H1 (cell line): ENCODE results near the gene TEAD1. TPM values are rescaled to one million over a fixed set of nuclear protein-coding genes. Genes with fewer than 3 reads are reported as not detected.
A peak's percentile ranks its signal among the peaks of the same experiment; 100 is the strongest.

Experiments
- CTCF ChIA-PET: fragments of 300-600 bp; sonication (Branson Sonifier 250); formaldehyde crosslinking; loops from one replicate; lab custom pipeline; 2021; ENCODE audit not compliant: partially characterized antibody; lab: Charles Lee
- POLR2A ChIA-PET: fragments of 300-600 bp; sonication (Branson Sonifier 250); formaldehyde crosslinking; loops from one replicate; lab custom pipeline; 2021; ENCODE audit warnings: inconsistent platforms; ENCODE audit not compliant: partially characterized antibody; lab: Charles Lee
- DNase-seq, 2 experiments: peaks; one replicate each; pipeline versions ENCODE4 v3.0.0 to v3.0.0-alpha.2; 2010 to 2022; ENCODE audit warnings: low spot score in 2 of 2, low read depth in 1 of 2, mixed read lengths in 1 of 2
- FAIRE-seq: peaks from 2 replicates; lab custom pipeline; 2011; peaks lifted over from hg19 to GRCh38; lab: Jason Lieb, UNC
- H2AFZ ChIP-seq: 2 replicates; pipeline ENCODE4 v1.8.1; 2012; ENCODE audit warnings: low read length, inconsistent platforms
- H2AK5ac ChIP-seq: 2 replicates; pipeline ENCODE4 v1.6.1; 2013; ENCODE audit warnings: low read depth, low read length
- H2BK120ac ChIP-seq: replicated peaks from 2 replicates; pipeline ENCODE3; 2013; ENCODE audit warnings: low read depth, low read length, inconsistent platforms
- H2BK12ac ChIP-seq: 2 replicates; pipeline ENCODE4 v1.6.1; 2013; ENCODE audit warnings: low read depth, low read length
- H2BK15ac ChIP-seq: 2 replicates; pipeline ENCODE4 v1.6.1; 2013; ENCODE audit warnings: low read length
- H2BK20ac ChIP-seq: 2 replicates; pipeline ENCODE4 v1.6.1; 2013; ENCODE audit warnings: low read length
- H2BK5ac ChIP-seq: 2 replicates; pipeline ENCODE4 v1.6.1; 2013; ENCODE audit warnings: low read depth, low read length
- H3K14ac ChIP-seq: 2 replicates; pipeline ENCODE4 v1.6.1; 2013; ENCODE audit warnings: inconsistent platforms; ENCODE audit not compliant: insufficient read length
- H3K18ac ChIP-seq: 2 replicates; pipeline ENCODE4 v1.6.1; 2013; ENCODE audit warnings: low read length; ENCODE audit errors: extremely low read depth
- H3K23ac ChIP-seq: 2 replicates; pipeline ENCODE4 v1.6.1; 2013; ENCODE audit warnings: inconsistent platforms; ENCODE audit not compliant: insufficient read length
- H3K23me2 ChIP-seq: 2 replicates; pipeline ENCODE4 v1.6.1; 2013; ENCODE audit warnings: low read depth, low read length
- H3K27ac ChIP-seq: 2 replicates; pipeline ENCODE4 v1.6.1; 2011; ENCODE audit warnings: low read depth, low read length, inconsistent platforms
- H3K27me3 ChIP-seq, 4 experiments: replicated peaks in 1 of 4; 1 replicate in 1 of 4; 2 replicates in 3 of 4; pipeline versions ENCODE4 v1.6.1 to v1.8.1; 2011 to 2013; ENCODE audit warnings: low read length in 3 of 4, mild to moderate bottlenecking in 3 of 4, inconsistent platforms in 2 of 4, mixed read lengths in 2 of 4, moderate library complexity in 1 of 4; ENCODE audit not compliant: control insufficient read depth in 3 of 4, insufficient read depth in 3 of 4; ENCODE audit errors: extremely low read depth in 1 of 4
- H3K36me3 ChIP-seq, 4 experiments: 2 replicates each; pipeline versions ENCODE4 v1.6.1 to v1.8.1; 2011 to 2013; ENCODE audit warnings: mild to moderate bottlenecking in 4 of 4, low read length in 3 of 4, moderate library complexity in 2 of 4, control low read depth in 1 of 4, inconsistent platforms in 1 of 4; ENCODE audit not compliant: insufficient read depth in 4 of 4, control insufficient read depth in 2 of 4
- H3K4ac ChIP-seq: replicated peaks from 2 replicates; pipeline ENCODE3; 2013; ENCODE audit warnings: low read length, low read depth, mixed read lengths, inconsistent platforms; ENCODE audit not compliant: insufficient read length
- H3K4me1 ChIP-seq, 4 experiments: replicated peaks in 1 of 4; 1 replicate in 1 of 4; 2 replicates in 3 of 4; pipeline versions ENCODE4 v1.6.1 to v1.8.1; 2011 to 2013; ENCODE audit warnings: low read length in 3 of 4, inconsistent platforms in 2 of 4, mixed read lengths in 1 of 4; ENCODE audit not compliant: insufficient read depth in 4 of 4, control insufficient read depth in 3 of 4
- H3K4me2 ChIP-seq, 2 experiments: 2 replicates each; pipeline versions ENCODE4 v1.6.1 to v1.8.1; 2011 to 2013; ENCODE audit warnings: low read depth in 2 of 2, low read length in 2 of 2, control low read depth in 1 of 2, inconsistent platforms in 1 of 2, mild to moderate bottlenecking in 1 of 2; ENCODE audit not compliant: insufficient read depth in 1 of 2
- H3K4me3 ChIP-seq, 4 experiments: fragments of 200-600, 300-600 bp in 1 of 4; sonication (generic), shearing (Covaris generic), sonication (Bioruptor Twin) in 1 of 4; 2 replicates each; pipeline versions ENCODE4 v1.5.1 to v1.8.1; 2011 to 2016; ENCODE audit warnings: low read length in 4 of 4, low read depth in 3 of 4, control low read depth in 2 of 4, inconsistent platforms in 2 of 4, mild to moderate bottlenecking in 2 of 4, mixed read lengths in 1 of 4, moderate library complexity in 1 of 4; ENCODE audit not compliant: insufficient read depth in 2 of 4; ENCODE audit errors: extremely low read depth in 1 of 4
- H3K56ac ChIP-seq: replicated peaks from 2 replicates; pipeline ENCODE3; 2013; ENCODE audit warnings: low read depth, mild to moderate bottlenecking, mixed read lengths, low read length, inconsistent platforms; ENCODE audit not compliant: insufficient read length
- H3K79me1 ChIP-seq: 2 replicates; pipeline ENCODE4 v1.6.1; 2013; ENCODE audit warnings: low read depth, low read length, control low read depth
- H3K79me2 ChIP-seq, 2 experiments: 2 replicates each; pipeline versions ENCODE4 v1.6.1 to v1.8.1; 2012 to 2013; ENCODE audit warnings: low read length in 2 of 2, mild to moderate bottlenecking in 2 of 2, inconsistent platforms in 1 of 2; ENCODE audit not compliant: insufficient read depth in 2 of 2, control insufficient read depth in 1 of 2
- H3K9ac ChIP-seq, 4 experiments: replicated peaks in 1 of 4; 1 replicate in 1 of 4; 2 replicates in 3 of 4; pipeline versions ENCODE4 v1.6.1 to v1.8.1; 2011 to 2013; ENCODE audit warnings: low read depth in 3 of 4, low read length in 3 of 4, control low read depth in 2 of 4, mild to moderate bottlenecking in 2 of 4, moderate library complexity in 2 of 4, inconsistent platforms in 1 of 4; ENCODE audit errors: extremely low read depth in 1 of 4
- H3K9me3 ChIP-seq, 2 experiments: 2 replicates each; pipeline versions ENCODE4 v1.6.1 to v1.8.1; 2012 to 2013; ENCODE audit warnings: mild to moderate bottlenecking in 2 of 2, moderate library complexity in 2 of 2, control low read depth in 1 of 2, inconsistent platforms in 1 of 2, low read depth in 1 of 2, low read length in 1 of 2, mixed read lengths in 1 of 2; ENCODE audit not compliant: insufficient read depth in 2 of 2
- H4K20me1 ChIP-seq, 2 experiments: replicated peaks in 1 of 2; 2 replicates each; pipeline versions ENCODE3 to v1.8.1; 2011 to 2013; ENCODE audit warnings: inconsistent platforms in 2 of 2, low read length in 2 of 2, mild to moderate bottlenecking in 1 of 2; ENCODE audit not compliant: insufficient read depth in 2 of 2, control insufficient read depth in 1 of 2
- H4K5ac ChIP-seq: 2 replicates; pipeline ENCODE4 v1.6.1; 2013; ENCODE audit warnings: low read length, low read depth, mixed read lengths, inconsistent platforms; ENCODE audit not compliant: insufficient read length
- H4K8ac ChIP-seq: 2 replicates; pipeline ENCODE4 v1.8.0; 2013; ENCODE audit warnings: mild to moderate bottlenecking, moderate library complexity, low read length, inconsistent platforms; ENCODE audit not compliant: insufficient read depth; ENCODE audit errors: extremely low read depth
- H4K91ac ChIP-seq: replicated peaks from 2 replicates; pipeline ENCODE3; 2013; ENCODE audit warnings: low read length, mixed read lengths, inconsistent platforms; ENCODE audit not compliant: insufficient read length
- BACH1 ChIP-seq: IDR thresholded peaks from 2 replicates; pipeline ENCODE4 v1.6.1; 2012; ENCODE audit warnings: low read length, improper control_type of control experiment
- CHD2 ChIP-seq: IDR thresholded peaks from 2 replicates; pipeline ENCODE4 v1.6.1; 2012; ENCODE audit warnings: low read length, improper control_type of control experiment
- EGR1 ChIP-seq: IDR thresholded peaks from 2 replicates; pipeline ENCODE4 v1.6.1; 2011; ENCODE audit warnings: low read depth, low read length, borderline replicate concordance
- KDM5A ChIP-seq: fragments of 200-600 bp; IDR thresholded peaks from 2 replicates; pipeline ENCODE4 v1.7.1; 2012; ENCODE audit warnings: mild to moderate bottlenecking, low read length, inconsistent platforms, mixed read lengths
- POU5F1 ChIP-seq: IDR thresholded peaks from 2 replicates; pipeline ENCODE4 v1.6.1; 2011; ENCODE audit warnings: low read depth, mild to moderate bottlenecking, low read length, moderate library complexity
- RBBP5 ChIP-seq: IDR thresholded peaks from 2 replicates; pipeline ENCODE4 v1.7.1; 2012; ENCODE audit warnings: low read depth, mild to moderate bottlenecking, inconsistent platforms, low read length, moderate library complexity, borderline replicate concordance
- RNF2 ChIP-seq: fragments of 200-900, 300-1000 bp; sonication (generic); IDR thresholded peaks from 2 replicates; pipeline ENCODE4 v1.7.1; 2016; ENCODE audit warnings: borderline replicate concordance, low read depth, mild to moderate bottlenecking, antibody characterized with exemption, low read length; ENCODE audit not compliant: poor library complexity, severe bottlenecking; ENCODE audit errors: missing control alignments
- SP1 ChIP-seq: IDR thresholded peaks from 2 replicates; pipeline ENCODE4 v1.6.1; 2011; ENCODE audit warnings: low read depth, low read length
- SRF ChIP-seq: IDR thresholded peaks from 2 replicates; pipeline ENCODE4 v1.6.1; 2011; ENCODE audit warnings: mild to moderate bottlenecking, low read depth, low read length, moderate library complexity
- TAF1 ChIP-seq: IDR thresholded peaks from 2 replicates; pipeline ENCODE4 v1.6.1; 2011; ENCODE audit warnings: mild to moderate bottlenecking, low read depth, low read length
- TBP ChIP-seq: IDR thresholded peaks from 2 replicates; pipeline ENCODE4 v1.6.1; 2011; ENCODE audit warnings: low read depth, low read length, improper control_type of control experiment
- TEAD4 ChIP-seq: IDR thresholded peaks from 2 replicates; pipeline ENCODE4 v1.6.1; 2012; ENCODE audit warnings: low read depth, low read length, inconsistent platforms, mixed read lengths
- ZNF274 ChIP-seq: IDR thresholded peaks from 2 replicates; pipeline ENCODE4 v1.7.0; 2012; ENCODE audit warnings: low read length, borderline replicate concordance; ENCODE audit errors: extremely low read depth
- WGBS, 2 experiments: shearing (Covaris generic) in 1 of 2; methylation state at CpG; one replicate each; pipeline versions ENCODE4 v1.1.6 to v1.1.7; 2013 to 2015; ENCODE audit warnings: low lambda C conversion rate in 2 of 2, mixed read lengths in 2 of 2, inconsistent platforms in 1 of 2, low coverage in 1 of 2, missing lambda C conversion rate in 1 of 2; ENCODE audit not compliant: insufficient replicate concordance in 2 of 2, insufficient coverage in 1 of 2, insufficient read length in 1 of 2; ENCODE audit errors: extremely low coverage in 1 of 2, missing lambda C conversion rate in 1 of 2; 5-methylcytosine and 5-hydroxymethylcytosine counted together
- polyA plus RNA-seq, 7 experiments: library from polyadenylated mRNA; depleted of rRNA in 3 of 7; stranded (reverse) in 5 of 7; unstranded in 2 of 7; fragments of >200 nt in 5 of 7; fragments of 200-250 nt in 2 of 7; gene quantifications; 1 replicate in 5 of 7; 2 replicates in 1 of 7; 4 replicates in 1 of 7; pipeline versions ENCODE4 v1.2.1 to v1.2.3, GENCODE V29; 2011 to 2013; ENCODE audit warnings: missing spikeins in 2 of 7, mixed read lengths in 2 of 7
- total RNA-seq: library from RNA; stranded (reverse); fragmentation: NEBNext Ultra II Directional; extraction: Animal tissue kit (Norgen Biotek cat#: 25700); gene quantifications from 2 replicates; pipeline ENCODE4 v1.2.1, GENCODE V29; 2021

Gene TEAD1
- total and polyA plus RNA-seq, 2 of the 8 experiments (the other 6 are each of a cell fraction or from before 2014, with no cell fraction given) = 15.6 to 67.4 TPM

GRCh38 chr11:12725055-12725862, 51.0 kb downstream of the TEAD1 start:
- 81% methylated on average over 8 of the region's 8 CpGs; no CpG with 5 or more reads in 1 of the 2 experiments for WGBS, 2 experiments
- H2BK120ac ChIP-seq = no peak overlapping the region
- no peak overlapping the region for H3K56ac ChIP-seq
- no peak overlapping the region; the same call in 1 of the 2 replicates for H2BK12ac ChIP-seq
- H3K9me3 ChIP-seq = no peaks in the 10 kb centered on the region
- H3K18ac ChIP-seq = no peak overlapping the region
- no peak overlapping the region for H3K14ac ChIP-seq
- peaks cover 15 to 38% (median 26%) of the 10 kb centered on the region in 4 experiments; a peak in 6 of 7 replicates for H3K4me1 ChIP-seq
- peaks cover 3 to 30% of the 10 kb centered on the region in 2 experiments for H4K20me1 ChIP-seq
- peak overlapping the region; percentile 83; the same call in 1 of the 2 replicates for H2AK5ac ChIP-seq
- H4K91ac ChIP-seq = no peak overlapping the region
- ChIA-PET POLR2A (interaction anchor here (1.6 kb wide), 1 partner anchor 44 kb away, joined by 4 read pairs; no protein-coding TSS in a partner anchor), CTCF (no interaction called here)
- no peak overlapping the region; the same call in 1 of the 2 replicates for H2BK20ac ChIP-seq
- peak overlapping the region; percentile 56 to 58; a peak in 2 of 4 replicates for H3K4me2 ChIP-seq
- H4K5ac ChIP-seq = no peak overlapping the region
- no peaks in the 10 kb centered on the region for H3K36me3 ChIP-seq
- H3K27ac ChIP-seq = no peak overlapping the region
- peaks cover 9% of the 10 kb centered on the region for H3K79me1 ChIP-seq
- FAIRE-seq (no peak), DNase-seq (peak in 1 of 2 experiments; percentile 13)
- H3K27me3 ChIP-seq = no peaks in the 10 kb centered on the region; a peak in 1 of 7 replicates
- H3K23me2 ChIP-seq = no peaks in the 10 kb centered on the region; the same call in 1 of the 2 replicates
- H3K79me2 ChIP-seq = peaks cover 15 to 91% of the 10 kb centered on the region in 2 experiments
- H4K8ac ChIP-seq = no peak overlapping the region
- no peak overlapping the region for H3K23ac ChIP-seq
- H3K9ac ChIP-seq = no peak overlapping the region
- H3K4ac ChIP-seq = no peak overlapping the region
- H2BK15ac ChIP-seq = no peak overlapping the region
- H2AFZ ChIP-seq = no peak overlapping the region
- no peak overlapping the region for H2BK5ac ChIP-seq
- peak overlapping the region in 1 of 4 experiments; percentile 6; a peak in 1 of 8 replicates for H3K4me3 ChIP-seq
- no peak for TF ChIP-seq EGR1
- TF ChIP-seq TEAD4 = no peak
- TF ChIP-seq BACH1 = no peak
- TF ChIP-seq RNF2 = no peak
- TF ChIP-seq SRF = no peak
- no peak for TF ChIP-seq ZNF274
- no peak for TF ChIP-seq KDM5A
- TF ChIP-seq SP1 = no peak
- no peak for TF ChIP-seq POU5F1
- TF ChIP-seq RBBP5 = no peak
- no peak for TF ChIP-seq TBP
- TF ChIP-seq TAF1 = no peak
- no peak for TF ChIP-seq CHD2
